ENCODE data around the gene COX7A2.

COX7A2 gene

GRCh38 chr6:75268121-75268987, 24.8 kb upstream of the COX7A2 start:
- Histone ChIP-seq H3K36me3 (ENCODE audit: control insufficient read depth, insufficient read depth, low read length) (no peaks in the 10 kb centered on the region), H3K4me1 (ENCODE audit: control insufficient read depth, insufficient read depth, low read length) (peaks cover 4% of the 10 kb centered on the region; the same call in 1 of the 2 replicates), H3K27ac (ENCODE audit: low read length) (no peak overlapping the region), H3K27me3 (ENCODE audit: control insufficient read depth, insufficient read depth, low read length) (no peaks in the 10 kb centered on the region), H3K9me3 (ENCODE audit: control insufficient read depth, insufficient read depth, low read length) (no peaks in the 10 kb centered on the region), H3K4me3 (ENCODE audit: low read length) (no peak overlapping the region)
- no peak for DNase-seq (ENCODE audit: low read depth, low spot score)
- WGBS (ENCODE audit: insufficient coverage, insufficient read length), result no CpG with 5 or more reads among the region's 5 CpGs

- DNase-seq (ENCODE audit: low read depth, low spot score), result no peak
- Histone ChIP-seq H3K9me3 (ENCODE audit: control insufficient read depth, insufficient read depth, low read length) (no peaks in the 10 kb centered on the region), H3K4me3 (ENCODE audit: low read length) (no peak overlapping the region), H3K27me3 (ENCODE audit: control insufficient read depth, insufficient read depth, low read length) (no peaks in the 10 kb centered on the region), H3K27ac (ENCODE audit: low read length) (no peak overlapping the region), H3K4me1 (ENCODE audit: control insufficient read depth, insufficient read depth, low read length) (peaks cover 2% of the 10 kb centered on the region; the same call in 1 of the 2 replicates), H3K36me3 (ENCODE audit: control insufficient read depth, insufficient read depth, low read length) (no peaks in the 10 kb centered on the region)
- no CpG with 5 or more reads among the region's 4 CpGs for WGBS (ENCODE audit: insufficient coverage, insufficient read length)
These were observed 23.9 kb upstream of the COX7A2 start for GRCh38 chr6:75267461-75267860.

- Histone ChIP-seq H3K27me3 (ENCODE audit: control insufficient read depth, insufficient read depth, low read length) (no peaks in the 10 kb centered on the region), H3K4me3 (ENCODE audit: low read length) (no peak overlapping the region), H3K27ac (ENCODE audit: low read length) (no peak overlapping the region), H3K36me3 (ENCODE audit: control insufficient read depth, insufficient read depth, low read length) (no peaks in the 10 kb centered on the region), H3K9me3 (ENCODE audit: control insufficient read depth, insufficient read depth, low read length) (no peaks in the 10 kb centered on the region), H3K4me1 (ENCODE audit: control insufficient read depth, insufficient read depth, low read length) (peaks cover 2% of the 10 kb centered on the region; the same call in 1 of the 2 replicates)
- no CpG with 5 or more reads among the region's 2 CpGs for WGBS (ENCODE audit: insufficient coverage, insufficient read length)
- no peak for DNase-seq (ENCODE audit: low read depth, low spot score)
These were observed 23.2 kb upstream of the COX7A2 start for GRCh38 chr6:75266716-75267291.

- Histone ChIP-seq H3K27ac (ENCODE audit: low read length) (no peak overlapping the region), H3K36me3 (ENCODE audit: control insufficient read depth, insufficient read depth, low read length) (no peaks in the 10 kb centered on the region; the same call in 1 of the 2 replicates), H3K27me3 (ENCODE audit: control insufficient read depth, insufficient read depth, low read length) (no peaks in the 10 kb centered on the region), H3K4me1 (ENCODE audit: control insufficient read depth, insufficient read depth, low read length) (peaks cover under 1% of the 10 kb centered on the region; the same call in 1 of the 2 replicates), H3K9me3 (ENCODE audit: control insufficient read depth, insufficient read depth, low read length) (no peaks in the 10 kb centered on the region), H3K4me3 (ENCODE audit: low read length) (no peak overlapping the region)
- DNase-seq (ENCODE audit: low read depth, low spot score), result no peak
These were observed 19.8 kb upstream of the COX7A2 start for GRCh38 chr6:75263401-75263750.

GRCh38 chr6:75262716-75263400, 19.3 kb upstream of the COX7A2 start:
- Histone ChIP-seq H3K36me3 (ENCODE audit: control insufficient read depth, insufficient read depth, low read length) (no peaks in the 10 kb centered on the region; the same call in 1 of the 2 replicates), H3K27ac (ENCODE audit: low read length) (no peak overlapping the region), H3K9me3 (ENCODE audit: control insufficient read depth, insufficient read depth, low read length) (no peaks in the 10 kb centered on the region), H3K4me3 (ENCODE audit: low read length) (no peak overlapping the region), H3K27me3 (ENCODE audit: control insufficient read depth, insufficient read depth, low read length) (no peaks in the 10 kb centered on the region), H3K4me1 (ENCODE audit: control insufficient read depth, insufficient read depth, low read length) (no peaks in the 10 kb centered on the region)
- DNase-seq (ENCODE audit: low read depth, low spot score), result no peak
- WGBS (ENCODE audit: insufficient coverage, insufficient read length), result no CpG with 5 or more reads among the region's 4 CpGs

- no peaks in the 10 kb centered on the region for H3K27me3 ChIP-seq (ENCODE audit: control insufficient read depth, insufficient read depth, low read length)
- no peak overlapping the region for H3K4me3 ChIP-seq (ENCODE audit: low read length)
- H3K36me3 ChIP-seq (ENCODE audit: control insufficient read depth, insufficient read depth, low read length), result peaks cover 2% of the 10 kb centered on the region; the same call in 1 of the 2 replicates
- H3K9me3 ChIP-seq (ENCODE audit: control insufficient read depth, insufficient read depth, low read length), result no peaks in the 10 kb centered on the region
- no CpG with 5 or more reads among the region's 1 CpG for WGBS (ENCODE audit: insufficient coverage, insufficient read length)
- no peak overlapping the region for H3K27ac ChIP-seq (ENCODE audit: low read length)
- no peak for DNase-seq (ENCODE audit: low read depth, low spot score)
- no peaks in the 10 kb centered on the region for H3K4me1 ChIP-seq (ENCODE audit: control insufficient read depth, insufficient read depth, low read length)
These were observed 17.7 kb upstream of the COX7A2 start for GRCh38 chr6:75261299-75261698.

- peaks cover 2% of the 10 kb centered on the region; the same call in 1 of the 2 replicates for H3K36me3 ChIP-seq (ENCODE audit: control insufficient read depth, insufficient read depth, low read length)
- H3K9me3 ChIP-seq (ENCODE audit: control insufficient read depth, insufficient read depth, low read length), result no peaks in the 10 kb centered on the region
- no peak for DNase-seq (ENCODE audit: low read depth, low spot score)
- H3K27ac ChIP-seq (ENCODE audit: low read length), result no peak overlapping the region
- H3K4me1 ChIP-seq (ENCODE audit: control insufficient read depth, insufficient read depth, low read length), result no peaks in the 10 kb centered on the region
- no peaks in the 10 kb centered on the region for H3K27me3 ChIP-seq (ENCODE audit: control insufficient read depth, insufficient read depth, low read length)
- no peak overlapping the region for H3K4me3 ChIP-seq (ENCODE audit: low read length)
- no CpG with 5 or more reads among the region's 1 CpG for WGBS (ENCODE audit: insufficient coverage, insufficient read length)
These were observed 13.9 kb upstream of the COX7A2 start for GRCh38 chr6:75257343-75258087.

- H3K9me3 ChIP-seq (ENCODE audit: control insufficient read depth, insufficient read depth, low read length), result no peaks in the 10 kb centered on the region
- DNase-seq (ENCODE audit: low read depth, low spot score), result no peak
- WGBS (ENCODE audit: insufficient coverage, insufficient read length), result no CpG with 5 or more reads among the region's 2 CpGs
- H3K4me1 ChIP-seq (ENCODE audit: control insufficient read depth, insufficient read depth, low read length), result 0 out of 2 replicates have a peak, but pooled peaks cover 2% of the 10 kb centered on the region
- H3K27ac ChIP-seq (ENCODE audit: low read length), result no peak overlapping the region
- no peak overlapping the region for H3K4me3 ChIP-seq (ENCODE audit: low read length)
- H3K27me3 ChIP-seq (ENCODE audit: control insufficient read depth, insufficient read depth, low read length), result no peaks in the 10 kb centered on the region
- H3K36me3 ChIP-seq (ENCODE audit: control insufficient read depth, insufficient read depth, low read length), result no peaks in the 10 kb centered on the region
These were observed 7.0 kb upstream of the COX7A2 start for GRCh38 chr6:75250552-75250951.

GRCh38 chr6:75249837-75250236, 6.2 kb upstream of the COX7A2 start:
- Histone ChIP-seq H3K27ac (ENCODE audit: low read length) (no peak overlapping the region), H3K36me3 (ENCODE audit: control insufficient read depth, insufficient read depth, low read length) (no peaks in the 10 kb centered on the region), H3K27me3 (ENCODE audit: control insufficient read depth, insufficient read depth, low read length) (no peaks in the 10 kb centered on the region), H3K4me1 (ENCODE audit: control insufficient read depth, insufficient read depth, low read length) (0 out of 2 replicates have a peak, but pooled peaks cover 2% of the 10 kb centered on the region), H3K9me3 (ENCODE audit: control insufficient read depth, insufficient read depth, low read length) (no peaks in the 10 kb centered on the region), H3K4me3 (ENCODE audit: low read length) (no peak overlapping the region)
- DNase-seq (ENCODE audit: low read depth, low spot score), result no peak

- Histone ChIP-seq H3K36me3 (ENCODE audit: control insufficient read depth, insufficient read depth, low read length) (no peaks in the 10 kb centered on the region), H3K27ac (ENCODE audit: low read length) (no peak overlapping the region), H3K27me3 (ENCODE audit: control insufficient read depth, insufficient read depth, low read length) (no peaks in the 10 kb centered on the region), H3K4me1 (ENCODE audit: control insufficient read depth, insufficient read depth, low read length) (no peaks in the 10 kb centered on the region), H3K9me3 (ENCODE audit: control insufficient read depth, insufficient read depth, low read length) (no peaks in the 10 kb centered on the region), H3K4me3 (ENCODE audit: low read length) (no peak overlapping the region)
- no CpG with 5 or more reads among the region's 2 CpGs for WGBS (ENCODE audit: insufficient coverage, insufficient read length)
- no peak for DNase-seq (ENCODE audit: low read depth, low spot score)
These were observed 2.8 kb upstream of the COX7A2 start for GRCh38 chr6:75246386-75246785.

Measured in iPS DF 6.9 (cell line).